ENCODE results near the gene KEL.

DNA sequence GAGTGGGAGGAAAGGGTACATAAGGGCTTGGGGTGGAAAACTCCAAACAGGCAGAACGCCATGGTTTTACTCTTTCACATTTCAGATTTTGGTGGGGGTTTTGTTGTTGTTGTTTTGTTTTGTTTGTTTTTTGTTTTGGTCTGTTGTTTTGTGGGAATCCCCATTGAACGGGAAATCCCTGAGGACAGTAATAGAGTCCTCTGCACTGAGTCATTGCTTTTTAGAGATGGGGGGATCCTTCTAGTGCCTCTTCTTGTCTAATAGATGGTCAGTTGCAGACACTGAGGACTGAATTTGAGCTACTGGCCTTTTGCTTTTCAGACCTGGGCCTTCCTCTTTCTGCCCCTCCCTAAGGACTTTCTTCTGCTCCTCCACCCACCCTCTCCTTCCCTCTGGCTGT lies 48.6 kb downstream of the KEL start:
- TF ChIP-seq, protein P1, sequence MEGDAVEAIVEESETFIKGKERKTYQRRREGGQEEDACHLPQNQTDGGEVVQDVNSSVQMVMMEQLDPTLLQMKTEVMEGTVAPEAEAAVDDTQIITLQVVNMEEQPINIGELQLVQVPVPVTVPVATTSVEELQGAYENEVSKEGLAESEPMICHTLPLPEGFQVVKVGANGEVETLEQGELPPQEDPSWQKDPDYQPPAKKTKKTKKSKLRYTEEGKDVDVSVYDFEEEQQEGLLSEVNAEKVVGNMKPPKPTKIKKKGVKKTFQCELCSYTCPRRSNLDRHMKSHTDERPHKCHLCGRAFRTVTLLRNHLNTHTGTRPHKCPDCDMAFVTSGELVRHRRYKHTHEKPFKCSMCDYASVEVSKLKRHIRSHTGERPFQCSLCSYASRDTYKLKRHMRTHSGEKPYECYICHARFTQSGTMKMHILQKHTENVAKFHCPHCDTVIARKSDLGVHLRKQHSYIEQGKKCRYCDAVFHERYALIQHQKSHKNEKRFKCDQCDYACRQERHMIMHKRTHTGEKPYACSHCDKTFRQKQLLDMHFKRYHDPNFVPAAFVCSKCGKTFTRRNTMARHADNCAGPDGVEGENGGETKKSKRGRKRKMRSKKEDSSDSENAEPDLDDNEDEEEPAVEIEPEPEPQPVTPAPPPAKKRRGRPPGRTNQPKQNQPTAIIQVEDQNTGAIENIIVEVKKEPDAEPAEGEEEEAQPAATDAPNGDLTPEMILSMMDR (IDR thresholded peaks at IDR 0.05; ENCODE audit: insufficient read depth, low read length, poor library complexity, severe bottlenecking) = no peak
- TF ChIP-seq EZH2phosphoT487 (conservative IDR thresholded peaks at IDR 0.05; ENCODE audit: low read length) = no peak
